ENCODE results near the gene DGKZ.
A peak's percentile ranks its signal among the peaks of the same experiment; 100 is the strongest.

DGKZ gene

GRCh38 chr11:46366260-46366659 lies 19.0 kb downstream of the DGKZ start:
- Histone ChIP-seq H3K9ac (ENCODE audit: low read length) (no peak overlapping the region), H3K9me3 (ENCODE audit: insufficient read depth, low read length) (no peaks in the 10 kb centered on the region), H3F3A (ENCODE audit: insufficient read depth) (no peaks in the 10 kb centered on the region), H2AFZ (ENCODE audit: low read depth, low read length, severe bottlenecking) (no peak overlapping the region), H3K27me3 (ENCODE audit: low read length) (no peaks in the 10 kb centered on the region), H3K27ac (ENCODE audit: low read depth, low read length) (no peak overlapping the region), H3K36me3 (ENCODE audit: low read length) (no peaks in the 10 kb centered on the region), H3K4me3 (ENCODE audit: insufficient read depth, low read length, poor library complexity, severe bottlenecking) (no peak overlapping the region), H4K20me1 (ENCODE audit: low read depth, low read length) (no peaks in the 10 kb centered on the region), H3K9me2 (replicated peaks; ENCODE audit: insufficient read depth, low read length) (no peaks in the 10 kb centered on the region), H3K4me2 (ENCODE audit: low read depth, low read length, poor library complexity, severe bottlenecking) (no peak overlapping the region), H3K79me2 (ENCODE audit: insufficient read depth, low read length) (0 out of 2 replicates have a peak, but pooled peaks cover 4% of the 10 kb centered on the region)
- TF ChIP-seq EZH2phosphoT487 (conservative IDR thresholded peaks at IDR 0.05; ENCODE audit: low read length) = no peak

GRCh38 chr11:46366661-46367161 lies 19.4 kb downstream of the DGKZ start:
- Histone ChIP-seq H3K79me2 (ENCODE audit: insufficient read depth, low read length) (0 out of 2 replicates have a peak, but pooled peaks cover 4% of the 10 kb centered on the region), H4K20me1 (ENCODE audit: low read depth, low read length) (no peaks in the 10 kb centered on the region), H2AFZ (ENCODE audit: low read depth, low read length, severe bottlenecking) (no peak overlapping the region), H3K4me2 (ENCODE audit: low read depth, low read length, poor library complexity, severe bottlenecking) (no peak overlapping the region), H3K9me3 (ENCODE audit: insufficient read depth, low read length) (no peaks in the 10 kb centered on the region), H3F3A (ENCODE audit: insufficient read depth) (no peaks in the 10 kb centered on the region), H3K27ac (ENCODE audit: low read depth, low read length) (no peak overlapping the region), H3K27me3 (ENCODE audit: low read length) (no peaks in the 10 kb centered on the region), H3K9me2 (replicated peaks; ENCODE audit: insufficient read depth, low read length) (no peaks in the 10 kb centered on the region), H3K36me3 (ENCODE audit: low read length) (no peaks in the 10 kb centered on the region), H3K9ac (ENCODE audit: low read length) (no peak overlapping the region), H3K4me3 (ENCODE audit: insufficient read depth, low read length, poor library complexity, severe bottlenecking) (no peak overlapping the region)
- TF ChIP-seq EZH2phosphoT487 (conservative IDR thresholded peaks at IDR 0.05; ENCODE audit: low read length) (no peak), CTCF (IDR thresholded peaks at IDR 0.05; ENCODE audit: insufficient read depth, low read length, poor library complexity, severe bottlenecking) (no peak)

- H3K9me2 ChIP-seq (replicated peaks; ENCODE audit: insufficient read depth, low read length) = no peaks in the 10 kb centered on the region
- no peaks in the 10 kb centered on the region for H3K9me3 ChIP-seq (ENCODE audit: insufficient read depth, low read length)
- no peak overlapping the region for H3K4me2 ChIP-seq (ENCODE audit: low read depth, low read length, poor library complexity, severe bottlenecking)
- H3K79me2 ChIP-seq (ENCODE audit: insufficient read depth, low read length) = 0 out of 2 replicates have a peak, but pooled peaks cover 4% of the 10 kb centered on the region
- no peaks in the 10 kb centered on the region for H3K36me3 ChIP-seq (ENCODE audit: low read length)
- no peak overlapping the region for H3K4me3 ChIP-seq (ENCODE audit: insufficient read depth, low read length, poor library complexity, severe bottlenecking)
- no peak overlapping the region for H3K9ac ChIP-seq (ENCODE audit: low read length)
- no peak overlapping the region for H3K27ac ChIP-seq (ENCODE audit: low read depth, low read length)
- H3K27me3 ChIP-seq (ENCODE audit: low read length) = no peaks in the 10 kb centered on the region
- no peak for TF ChIP-seq EZH2phosphoT487 (conservative IDR thresholded peaks at IDR 0.05; ENCODE audit: low read length)
- peak; percentile 57 for TF ChIP-seq CTCF (IDR thresholded peaks at IDR 0.05; ENCODE audit: insufficient read depth, low read length, poor library complexity, severe bottlenecking)
- no peaks in the 10 kb centered on the region for H3F3A ChIP-seq (ENCODE audit: insufficient read depth)
- H4K20me1 ChIP-seq (ENCODE audit: low read depth, low read length) = no peaks in the 10 kb centered on the region
- H2AFZ ChIP-seq (ENCODE audit: low read depth, low read length, severe bottlenecking) = no peak overlapping the region
Measured at GRCh38 chr11:46367244-46367915, 20.1 kb downstream of the DGKZ start.

GRCh38 chr11:46367916-46368267 lies 20.6 kb downstream of the DGKZ start:
- Histone ChIP-seq H3F3A (ENCODE audit: insufficient read depth) (no peaks in the 10 kb centered on the region), H3K79me2 (ENCODE audit: insufficient read depth, low read length) (0 out of 2 replicates have a peak, but pooled peaks cover 2% of the 10 kb centered on the region), H3K36me3 (ENCODE audit: low read length) (no peaks in the 10 kb centered on the region), H3K27ac (ENCODE audit: low read depth, low read length) (no peak overlapping the region), H3K4me2 (ENCODE audit: low read depth, low read length, poor library complexity, severe bottlenecking) (no peak overlapping the region), H2AFZ (ENCODE audit: low read depth, low read length, severe bottlenecking) (no peak overlapping the region), H3K9me2 (replicated peaks; ENCODE audit: insufficient read depth, low read length) (no peaks in the 10 kb centered on the region), H3K27me3 (ENCODE audit: low read length) (no peaks in the 10 kb centered on the region), H3K4me3 (ENCODE audit: insufficient read depth, low read length, poor library complexity, severe bottlenecking) (no peak overlapping the region), H4K20me1 (ENCODE audit: low read depth, low read length) (no peaks in the 10 kb centered on the region), H3K9ac (ENCODE audit: low read length) (no peak overlapping the region), H3K9me3 (ENCODE audit: insufficient read depth, low read length) (no peaks in the 10 kb centered on the region)
- TF ChIP-seq EZH2phosphoT487 (conservative IDR thresholded peaks at IDR 0.05; ENCODE audit: low read length) (no peak), CTCF (IDR thresholded peaks at IDR 0.05; ENCODE audit: insufficient read depth, low read length, poor library complexity, severe bottlenecking) (no peak)
